Measurements from ENCODE around the gene TCF21. TPM values are rescaled to one million over a fixed set of nuclear protein-coding genes. Genes with fewer than 3 reads are reported as not detected.
"Not testable (repeated sequence)": the region's sequence is repeated elsewhere in the genome, so short reads cannot be mapped to it uniquely, and the experiment has no call there.

TCF21 gene
- total RNA-seq, result 1 to 10 TPM; 2.3 to 6.9 TPM
- long read RNA-seq, full-length matches to known transcripts, result 2 of 2 reads
- long read RNA-seq, partial matches to known transcripts, result 0 of 2 reads
- long read RNA-seq, other reads (novel, unspliced or antisense), result 0 of 2 reads

GRCh38 chr6:133888929-133889556 is at the start of gene TCF21:
Gene TCF21 (plus strand): TSS chr6:133889113. CDS start chr6:133889398, 285 bp downstream.
- ATAC-seq (no peak), DNase-seq (peak in 1 of 2 donors; percentile 18)
- intact Hi-C loops (cut with DNase I, micrococcal nuclease), result no loop called here

- ATAC-seq (no peak), DNase-seq (no peak)
- intact Hi-C loops (cut with DNase I, micrococcal nuclease), result no loop called here
Measured at GRCh38 chr6:133841176-133841575, 47.7 kb upstream of the TCF21 start.

- intact Hi-C loops (cut with DNase I, micrococcal nuclease), result no loop called here
- DNase-seq (no peak), ATAC-seq (no peak)
Measured at GRCh38 chr6:133843098-133843497, 45.8 kb upstream of the TCF21 start.

GRCh38 chr6:133844709-133845108 is 44.2 kb upstream of the TCF21 start:
- intact Hi-C loops (cut with DNase I, micrococcal nuclease), result no loop called here
- DNase-seq (no peak), ATAC-seq (no peak)

- ATAC-seq (no peak), DNase-seq (no peak)
- intact Hi-C loops (cut with DNase I, micrococcal nuclease), result no loop called here
Measured at GRCh38 chr6:133854041-133854363, 34.9 kb upstream of the TCF21 start.

- DNase-seq (no peak), ATAC-seq (no peak)
- intact Hi-C loops (cut with DNase I, micrococcal nuclease), result no loop called here
Measured at GRCh38 chr6:133854364-133855275, 34.3 kb upstream of the TCF21 start.

- intact Hi-C loops (cut with DNase I, micrococcal nuclease), result no loop called here
- no peak for ATAC-seq
Measured at GRCh38 chr6:133855276-133855990, 33.5 kb upstream of the TCF21 start.

GRCh38 chr6:133855991-133856370 is 32.9 kb upstream of the TCF21 start:
- ATAC-seq, result no peak
- intact Hi-C loops (cut with DNase I, micrococcal nuclease), result no loop called here
- DNase-seq, result no peak

More at GRCh38 chr6:133855276-133855990, 33.5 kb upstream of the TCF21 start:
- no peak for DNase-seq

- no peak for DNase-seq
- no peak for ATAC-seq
- intact Hi-C loops (cut with DNase I, micrococcal nuclease), result no loop called here
Measured at GRCh38 chr6:133856911-133857310, 32.0 kb upstream of the TCF21 start.

- no peak for DNase-seq
- intact Hi-C loops (cut with DNase I, micrococcal nuclease), result no loop called here
- ATAC-seq, result no peak
Measured at GRCh38 chr6:133857696-133858095, 31.2 kb upstream of the TCF21 start.

GRCh38 chr6:133861337-133861736 is 27.6 kb upstream of the TCF21 start:
- intact Hi-C loops (cut with DNase I, micrococcal nuclease); ATAC-seq; DNase-seq: not testable (repeated sequence)

- no peak for DNase-seq
- intact Hi-C loops (cut with DNase I, micrococcal nuclease), result no loop called here
- ATAC-seq, result no peak
Measured at GRCh38 chr6:133863228-133863627, 25.7 kb upstream of the TCF21 start.

GRCh38 chr6:133865680-133866079 is 23.2 kb upstream of the TCF21 start:
- ATAC-seq (no peak), DNase-seq (no peak)
- intact Hi-C loops (cut with DNase I, micrococcal nuclease), result no loop called here

- DNase-seq (no peak), ATAC-seq (no peak)
- intact Hi-C loops (cut with DNase I, micrococcal nuclease), result no loop called here
Measured at GRCh38 chr6:133871131-133871530, 17.8 kb upstream of the TCF21 start.

- intact Hi-C loops (cut with DNase I, micrococcal nuclease), result no loop called here
- ATAC-seq (no peak), DNase-seq (no peak)
Measured at GRCh38 chr6:133873538-133873937, 15.4 kb upstream of the TCF21 start.

GRCh38 chr6:133877116-133877515 is 11.8 kb upstream of the TCF21 start:
- intact Hi-C loops (cut with DNase I, micrococcal nuclease), result no loop called here
- DNase-seq (no peak), ATAC-seq (no peak)

GRCh38 chr6:133880006-133880405 is 8.9 kb upstream of the TCF21 start:
- intact Hi-C loops (cut with DNase I, micrococcal nuclease), result no loop called here
- ATAC-seq (no peak), DNase-seq (no peak)

- ATAC-seq (no peak), DNase-seq (no peak)
- intact Hi-C loops (cut with DNase I, micrococcal nuclease), result no loop called here
Measured at GRCh38 chr6:133880896-133881295, 8.0 kb upstream of the TCF21 start.

- ATAC-seq (no peak), DNase-seq (no peak)
- intact Hi-C loops (cut with DNase I, micrococcal nuclease), result no loop called here
Measured at GRCh38 chr6:133886104-133886775, 2.7 kb upstream of the TCF21 start.

Measured in left colon (tissue), 2 donors.